Measurements from ENCODE around the gene SPATC1L.

- TF ChIP-seq RARB (CRISPR knock-in tag; IDR thresholded peaks at IDR 0.05) (no peak), TOX (CRISPR knock-in tag; IDR thresholded peaks at IDR 0.05; ENCODE audit: borderline replicate concordance) (no peak), PATZ1 (CRISPR knock-in tag; IDR thresholded peaks at IDR 0.05; ENCODE audit: borderline replicate concordance) (no peak), OSR1 (CRISPR knock-in tag; IDR thresholded peaks at IDR 0.05) (no peak), ARNTL (CRISPR knock-in tag; IDR thresholded peaks at IDR 0.05; ENCODE audit: borderline replicate concordance, low read depth) (no peak), POU6F1 (CRISPR knock-in tag; IDR thresholded peaks at IDR 0.05; ENCODE audit: borderline replicate concordance, low read depth) (no peak), TSHZ2 (CRISPR knock-in tag; IDR thresholded peaks at IDR 0.05) (no peak), GLIS3 (CRISPR knock-in tag; IDR thresholded peaks at IDR 0.05) (no peak), ZFP30 (CRISPR knock-in tag; IDR thresholded peaks at IDR 0.05) (no peak), ZFP3 (CRISPR knock-in tag; IDR thresholded peaks at IDR 0.05) (no peak), CSRNP3 (CRISPR knock-in tag; IDR thresholded peaks at IDR 0.05) (no peak), ZNF565 (CRISPR knock-in tag; conservative IDR thresholded peaks at IDR 0.05; ENCODE audit: low read depth) (no peak), PPARA (CRISPR knock-in tag; IDR thresholded peaks at IDR 0.05; ENCODE audit: borderline replicate concordance) (no peak), ZC3H10 (CRISPR knock-in tag; IDR thresholded peaks at IDR 0.05) (no peak)
Measured at GRCh38 chr21:46216132-46216747, 32.0 kb upstream of the SPATC1L start.
